ENCODE data around the gene CRIP3. TPM values are rescaled to one million over a fixed set of nuclear protein-coding genes. Genes with fewer than 3 reads are reported as not detected.

Gene CRIP3
- total and polyA plus RNA-seq, 2 of the 13 experiments (the other 11 are each of a cell fraction or from before 2014, with no cell fraction given): 6.3 to 9.3 TPM

GRCh38 chr6:43274127-43274915, 34.3 kb downstream of the CRIP3 start (continued):
- TF ChIP-seq CSRNP1 (CRISPR knock-in tag; IDR thresholded peaks at IDR 0.05) (0 out of 2 replicates have a peak, but pooled peaks have one; percentile 64), AHR (CRISPR knock-in tag; IDR thresholded peaks at IDR 0.05) (no peak), ZNF20 (CRISPR knock-in tag; IDR thresholded peaks at IDR 0.05) (no peak), ZNF691 (CRISPR knock-in tag; IDR thresholded peaks at IDR 0.05; ENCODE audit: borderline replicate concordance, low read depth) (no peak), ZSCAN21 (CRISPR knock-in tag; IDR thresholded peaks at IDR 0.05; ENCODE audit: borderline replicate concordance) (no peak), NRL (CRISPR knock-in tag; IDR thresholded peaks at IDR 0.05; ENCODE audit: borderline replicate concordance) (peak; percentile 8; the same call in 1 of the 2 replicates), ZNF136 (CRISPR knock-in tag; IDR thresholded peaks at IDR 0.05; ENCODE audit: low read depth) (0 out of 2 replicates have a peak, but pooled peaks have one; percentile 11), ATAD3A (CRISPR knock-in tag; IDR thresholded peaks at IDR 0.05) (no peak), SMAD9 (CRISPR knock-in tag; IDR thresholded peaks at IDR 0.05) (no peak), KLF16 (CRISPR knock-in tag; IDR thresholded peaks at IDR 0.05) (no peak), SIX4 (CRISPR knock-in tag; IDR thresholded peaks at IDR 0.05) (no peak), SPEN (CRISPR knock-in tag; IDR thresholded peaks at IDR 0.05; ENCODE audit: low read depth) (0 out of 2 replicates have a peak, but pooled peaks have one; percentile 44), ZFP36 (IDR thresholded peaks at IDR 0.05; ENCODE audit: borderline replicate concordance, low read depth, low read length, partially characterized antibody) (no peak), ZNF547 (CRISPR knock-in tag; IDR thresholded peaks at IDR 0.05) (no peak), TAF1 (CRISPR knock-in tag; IDR thresholded peaks at IDR 0.05) (no peak), TBX2 (CRISPR knock-in tag; IDR thresholded peaks at IDR 0.05; ENCODE audit: borderline replicate concordance) (no peak), ATF4 (CRISPR knock-in tag; IDR thresholded peaks at IDR 0.05) (no peak), RNF2 (conservative IDR thresholded peaks at IDR 0.05; ENCODE audit: low read depth) (no peak), KAT7 (CRISPR knock-in tag; IDR thresholded peaks at IDR 0.05; ENCODE audit: borderline replicate concordance) (no peak), ZFP62 (CRISPR knock-in tag; IDR thresholded peaks at IDR 0.05) (no peak), ZNF891 (CRISPR knock-in tag; IDR thresholded peaks at IDR 0.05) (no peak), SMC3 (IDR thresholded peaks at IDR 0.05; ENCODE audit: low read length) (no peak), KAT8 (CRISPR knock-in tag; IDR thresholded peaks at IDR 0.05) (no peak), HBP1 (CRISPR knock-in tag; IDR thresholded peaks at IDR 0.05; ENCODE audit: low read depth) (no peak)
